Liver (tissue), 9 donors: ENCODE data around the gene CRISP3. TPM values are rescaled to one million over a fixed set of nuclear protein-coding genes. Genes with fewer than 3 reads are reported as not detected.

ENCODE experiments used
- DNase-seq: peaks from one replicate; pipeline ENCODE4 v3.0.0-alpha.2; 2017; ENCODE audit warnings: low spot score
- H3K27ac ChIP-seq, 2 donors: one replicate each; pipeline ENCODE4 v1.7.0; 2013; ENCODE audit warnings: inconsistent platforms in 2 of 2, low read length in 2 of 2, control low read depth in 1 of 2, low read depth in 1 of 2, mild to moderate bottlenecking in 1 of 2
- H3K27me3 ChIP-seq, 4 donors: one replicate each; pipeline versions ENCODE4 v1.6.1 to v1.7.0; 2013; ENCODE audit warnings: low read length in 3 of 4, inconsistent platforms in 1 of 4, mild to moderate bottlenecking in 1 of 4, moderate library complexity in 1 of 4; ENCODE audit not compliant: control insufficient read depth in 4 of 4, insufficient read depth in 4 of 4
- H3K36me3 ChIP-seq, 4 donors: one replicate each; pipeline versions ENCODE4 v1.6.1 to v1.7.0; 2013; ENCODE audit warnings: low read length in 3 of 4, mild to moderate bottlenecking in 3 of 4, low read depth in 1 of 4, moderate library complexity in 1 of 4; ENCODE audit not compliant: control insufficient read depth in 4 of 4, insufficient read depth in 3 of 4
- H3K4me1 ChIP-seq, 4 donors: one replicate each; pipeline versions ENCODE4 v1.6.1 to v1.7.0; 2013; ENCODE audit warnings: low read length in 3 of 4, mild to moderate bottlenecking in 3 of 4, moderate library complexity in 1 of 4; ENCODE audit not compliant: control insufficient read depth in 4 of 4, insufficient read depth in 4 of 4
- H3K4me3 ChIP-seq, 3 donors: one replicate each; pipeline versions ENCODE4 v1.6.1 to v1.7.0; 2013; ENCODE audit warnings: low read length in 3 of 3, control low read depth in 1 of 3, low read depth in 1 of 3, mild to moderate bottlenecking in 1 of 3
- H3K9ac ChIP-seq, 2 donors: one replicate each; pipeline ENCODE4 v1.7.0; 2013; ENCODE audit warnings: low read length in 2 of 2, mild to moderate bottlenecking in 2 of 2, moderate library complexity in 2 of 2, control low read depth in 1 of 2, low read depth in 1 of 2
- H3K9me3 ChIP-seq, 4 donors: one replicate each; pipeline versions ENCODE4 v1.6.1 to v1.7.0; 2013; ENCODE audit warnings: low read length in 3 of 4; ENCODE audit not compliant: control insufficient read depth in 4 of 4
- EGR1 ChIP-seq, 2 donors: IDR thresholded peaks; 2 replicates each; pipeline ENCODE4 v1.6.1; 2016 to 2018; ENCODE audit warnings: antibody characterized with exemption in 2 of 2, low read depth in 2 of 2
- FOXA1 ChIP-seq: IDR thresholded peaks from 2 replicates; pipeline ENCODE4 v1.6.1; 2016; ENCODE audit warnings: antibody characterized with exemption
- FOXA2 ChIP-seq: IDR thresholded peaks from 2 replicates; pipeline ENCODE4 v1.6.1; 2016; ENCODE audit warnings: antibody characterized with exemption
- GABPA ChIP-seq, 2 donors: IDR thresholded peaks in 1 of 2; conservative IDR thresholded peaks in 1 of 2; 2 replicates each; pipeline ENCODE4 v1.6.1; 2016; ENCODE audit warnings: antibody characterized with exemption in 2 of 2, mild to moderate bottlenecking in 1 of 2, moderate library complexity in 1 of 2
- HNF4A ChIP-seq, 2 donors: conservative IDR thresholded peaks; 2 replicates each; pipeline ENCODE4 v1.6.1; 2016; ENCODE audit warnings: antibody characterized with exemption in 2 of 2, mild to moderate bottlenecking in 2 of 2
- HNF4G ChIP-seq: IDR thresholded peaks from 2 replicates; pipeline ENCODE4 v1.6.1; 2016; ENCODE audit warnings: antibody characterized with exemption
- JUND ChIP-seq, 2 donors: IDR thresholded peaks; 2 replicates each; pipeline ENCODE4 v1.6.1; 2016; ENCODE audit warnings: antibody characterized with exemption in 2 of 2
- NR2F2 ChIP-seq: IDR thresholded peaks from 2 replicates; pipeline ENCODE4 v1.6.1; 2016; ENCODE audit warnings: antibody characterized with exemption
- RAD21 ChIP-seq, 2 donors: IDR thresholded peaks; 2 replicates each; pipeline ENCODE4 v1.6.1; 2016; ENCODE audit warnings: antibody characterized with exemption in 2 of 2, mild to moderate bottlenecking in 2 of 2
- RXRA ChIP-seq, 2 donors: IDR thresholded peaks; 2 replicates each; pipeline ENCODE4 v1.6.1; 2017 to 2018; ENCODE audit warnings: antibody characterized with exemption in 2 of 2, mild to moderate bottlenecking in 1 of 2
- SP1 ChIP-seq: IDR thresholded peaks from 2 replicates; pipeline ENCODE4 v1.6.1; 2018; ENCODE audit warnings: antibody characterized with exemption, mild to moderate bottlenecking
- TAF1 ChIP-seq: conservative IDR thresholded peaks from 2 replicates; pipeline ENCODE4 v1.6.1; 2016; ENCODE audit warnings: antibody characterized with exemption, mild to moderate bottlenecking
- YY1 ChIP-seq: IDR thresholded peaks from 2 replicates; pipeline ENCODE4 v1.6.1; 2016; ENCODE audit warnings: antibody characterized with exemption, mild to moderate bottlenecking
- WGBS: extraction: QIAGEN DNeasy Blood & Tissue Kit; methylation state at CpG from one replicate; pipeline ENCODE4 v1.1.7; 2013; 5-methylcytosine and 5-hydroxymethylcytosine counted together
- polyA plus RNA-seq, 2 donors: library from polyadenylated mRNA; stranded (reverse) in 1 of 2; unstranded in 1 of 2; fragments of 200-250 nt in 1 of 2; fragments of >200 nt in 1 of 2; fragmentation: Nextera tagmentation in 1 of 2; extraction: Ambion mirVana in 1 of 2; gene quantifications; one replicate each; pipeline versions ENCODE4 v1.2.1 to v1.2.3, GENCODE V29; 2013 to 2015
- total RNA-seq, 2 donors: library from RNA; depleted of rRNA; stranded (reverse); fragments of >200 nt; gene quantifications; one replicate each; pipeline ENCODE4 v1.2.3, GENCODE V29; 2014
- TF ChIP-seq, protein P1 (sequence below): IDR thresholded peaks from 2 replicates; pipeline ENCODE4 v1.6.1; 2016; ENCODE audit warnings: antibody characterized with exemption
- TF ChIP-seq, protein P2 (sequence below): IDR thresholded peaks from 2 replicates; pipeline ENCODE4 v1.6.1; 2016; ENCODE audit warnings: antibody characterized with exemption, mild to moderate bottlenecking
- TF ChIP-seq, protein P3 (sequence below): fragments of 150-350 bp; IDR thresholded peaks from 2 replicates; pipeline ENCODE4 v1.5.1; 2017; ENCODE audit warnings: improper control_type of control experiment, low read depth, low read length; ENCODE audit not compliant: missing input control
- TF ChIP-seq, protein P4 (sequence below): IDR thresholded peaks from 2 replicates; pipeline ENCODE4 v1.6.1; 2016; ENCODE audit warnings: antibody characterized with exemption
- TF ChIP-seq, protein P5 (sequence below): IDR thresholded peaks from 2 replicates; pipeline ENCODE4 v1.6.1; 2016; ENCODE audit warnings: antibody characterized with exemption
- donor health status: healthy.
- donor health status: healthy.
- donor health status: healthy.
- donor health status: healthy.
- donor health status: healthy.

CRISP3 gene
- total and polyA plus RNA-seq, 4 donors: 0.08 to 1.1 (median 0.33) TPM; not detected in 1

DNA sequence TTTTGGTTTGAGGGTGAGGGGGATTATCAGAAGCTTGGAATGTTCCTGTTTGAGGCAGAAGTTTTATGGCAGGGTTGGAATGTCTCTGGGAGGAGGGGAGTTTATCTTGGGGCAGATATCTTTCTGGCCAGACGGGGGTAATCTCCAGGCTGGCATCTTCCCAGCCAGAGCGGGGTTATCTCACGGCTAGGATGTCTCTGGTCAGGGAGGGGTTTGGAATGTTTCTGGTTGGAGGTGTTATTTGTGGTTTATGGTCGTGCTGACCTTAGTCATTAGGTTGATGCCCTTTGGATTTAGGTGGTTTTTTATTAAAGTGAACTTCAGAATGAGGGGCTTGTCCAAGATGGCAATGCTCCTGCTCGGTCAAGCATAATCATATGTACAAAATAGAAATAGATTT is 28.1 kb upstream of the CRISP3 start (continued):
- no peak for TF ChIP-seq HNF4A (conservative IDR thresholded peaks at IDR 0.05)

DNA sequence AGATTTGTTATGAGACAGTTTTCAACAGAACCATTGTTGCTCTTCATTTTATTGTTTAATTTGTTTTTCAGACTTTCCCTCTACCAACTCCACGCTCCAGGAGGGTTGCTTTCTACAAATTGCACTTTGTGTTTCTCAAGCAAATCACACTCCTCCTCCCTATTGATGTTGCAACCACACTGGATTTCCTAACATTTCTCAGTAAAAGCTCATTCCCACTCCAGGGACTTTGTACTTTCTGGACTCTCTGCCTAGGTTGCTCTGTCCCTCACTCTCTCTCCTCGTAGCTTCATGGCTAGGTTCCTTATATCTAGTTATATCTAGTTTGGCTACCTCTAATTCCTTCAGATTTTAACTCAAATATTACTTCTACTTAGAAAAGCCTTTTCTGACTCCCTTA is 22.6 kb upstream of the CRISP3 start:
- 28% methylated on average over 2 of the region's 2 CpGs for WGBS
- H3K36me3 ChIP-seq: no peaks in the 10 kb centered on the region
- no peak for DNase-seq
- peaks cover 0 to 21% (median 15%) of the 10 kb centered on the region in 4 donors for H3K4me1 ChIP-seq
- H3K27me3 ChIP-seq: no peaks in the 10 kb centered on the region
- TF ChIP-seq HNF4G: peak; percentile 97
- peak; percentile 73 to 88 for TF ChIP-seq JUND (IDR thresholded peaks at IDR 0.05)
- TF ChIP-seq FOXA1: no peak
- no peak for TF ChIP-seq TAF1
- peak; percentile 47 for TF ChIP-seq RAD21 (IDR thresholded peaks at IDR 0.05)
- TF ChIP-seq, protein P1, sequence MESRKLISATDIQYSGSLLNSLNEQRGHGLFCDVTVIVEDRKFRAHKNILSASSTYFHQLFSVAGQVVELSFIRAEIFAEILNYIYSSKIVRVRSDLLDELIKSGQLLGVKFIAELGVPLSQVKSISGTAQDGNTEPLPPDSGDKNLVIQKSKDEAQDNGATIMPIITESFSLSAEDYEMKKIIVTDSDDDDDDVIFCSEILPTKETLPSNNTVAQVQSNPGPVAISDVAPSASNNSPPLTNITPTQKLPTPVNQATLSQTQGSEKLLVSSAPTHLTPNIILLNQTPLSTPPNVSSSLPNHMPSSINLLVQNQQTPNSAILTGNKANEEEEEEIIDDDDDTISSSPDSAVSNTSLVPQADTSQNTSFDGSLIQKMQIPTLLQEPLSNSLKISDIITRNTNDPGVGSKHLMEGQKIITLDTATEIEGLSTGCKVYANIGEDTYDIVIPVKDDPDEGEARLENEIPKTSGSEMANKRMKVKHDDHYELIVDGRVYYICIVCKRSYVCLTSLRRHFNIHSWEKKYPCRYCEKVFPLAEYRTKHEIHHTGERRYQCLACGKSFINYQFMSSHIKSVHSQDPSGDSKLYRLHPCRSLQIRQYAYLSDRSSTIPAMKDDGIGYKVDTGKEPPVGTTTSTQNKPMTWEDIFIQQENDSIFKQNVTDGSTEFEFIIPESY: peak; percentile 64
- TF ChIP-seq YY1: peak; percentile 46
- TF ChIP-seq EGR1 (IDR thresholded peaks at IDR 0.05; ENCODE audit: low read depth in 2 of 2): no peak
- TF ChIP-seq RXRA (IDR thresholded peaks at IDR 0.05): peak; percentile 62 to 85
- TF ChIP-seq GABPA (IDR thresholded peaks at IDR 0.05 in 1 of 2, conservative IDR thresholded peaks at IDR 0.05 in 1 of 2): peak in 1 of 2 donors; percentile 28
- TF ChIP-seq SP1: peak; percentile 92
- TF ChIP-seq, protein P2, sequence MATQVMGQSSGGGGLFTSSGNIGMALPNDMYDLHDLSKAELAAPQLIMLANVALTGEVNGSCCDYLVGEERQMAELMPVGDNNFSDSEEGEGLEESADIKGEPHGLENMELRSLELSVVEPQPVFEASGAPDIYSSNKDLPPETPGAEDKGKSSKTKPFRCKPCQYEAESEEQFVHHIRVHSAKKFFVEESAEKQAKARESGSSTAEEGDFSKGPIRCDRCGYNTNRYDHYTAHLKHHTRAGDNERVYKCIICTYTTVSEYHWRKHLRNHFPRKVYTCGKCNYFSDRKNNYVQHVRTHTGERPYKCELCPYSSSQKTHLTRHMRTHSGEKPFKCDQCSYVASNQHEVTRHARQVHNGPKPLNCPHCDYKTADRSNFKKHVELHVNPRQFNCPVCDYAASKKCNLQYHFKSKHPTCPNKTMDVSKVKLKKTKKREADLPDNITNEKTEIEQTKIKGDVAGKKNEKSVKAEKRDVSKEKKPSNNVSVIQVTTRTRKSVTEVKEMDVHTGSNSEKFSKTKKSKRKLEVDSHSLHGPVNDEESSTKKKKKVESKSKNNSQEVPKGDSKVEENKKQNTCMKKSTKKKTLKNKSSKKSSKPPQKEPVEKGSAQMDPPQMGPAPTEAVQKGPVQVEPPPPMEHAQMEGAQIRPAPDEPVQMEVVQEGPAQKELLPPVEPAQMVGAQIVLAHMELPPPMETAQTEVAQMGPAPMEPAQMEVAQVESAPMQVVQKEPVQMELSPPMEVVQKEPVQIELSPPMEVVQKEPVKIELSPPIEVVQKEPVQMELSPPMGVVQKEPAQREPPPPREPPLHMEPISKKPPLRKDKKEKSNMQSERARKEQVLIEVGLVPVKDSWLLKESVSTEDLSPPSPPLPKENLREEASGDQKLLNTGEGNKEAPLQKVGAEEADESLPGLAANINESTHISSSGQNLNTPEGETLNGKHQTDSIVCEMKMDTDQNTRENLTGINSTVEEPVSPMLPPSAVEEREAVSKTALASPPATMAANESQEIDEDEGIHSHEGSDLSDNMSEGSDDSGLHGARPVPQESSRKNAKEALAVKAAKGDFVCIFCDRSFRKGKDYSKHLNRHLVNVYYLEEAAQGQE: peak; percentile 50
- TF ChIP-seq HNF4A (conservative IDR thresholded peaks at IDR 0.05): peak; percentile 98 to 99
- TF ChIP-seq, protein P3, sequence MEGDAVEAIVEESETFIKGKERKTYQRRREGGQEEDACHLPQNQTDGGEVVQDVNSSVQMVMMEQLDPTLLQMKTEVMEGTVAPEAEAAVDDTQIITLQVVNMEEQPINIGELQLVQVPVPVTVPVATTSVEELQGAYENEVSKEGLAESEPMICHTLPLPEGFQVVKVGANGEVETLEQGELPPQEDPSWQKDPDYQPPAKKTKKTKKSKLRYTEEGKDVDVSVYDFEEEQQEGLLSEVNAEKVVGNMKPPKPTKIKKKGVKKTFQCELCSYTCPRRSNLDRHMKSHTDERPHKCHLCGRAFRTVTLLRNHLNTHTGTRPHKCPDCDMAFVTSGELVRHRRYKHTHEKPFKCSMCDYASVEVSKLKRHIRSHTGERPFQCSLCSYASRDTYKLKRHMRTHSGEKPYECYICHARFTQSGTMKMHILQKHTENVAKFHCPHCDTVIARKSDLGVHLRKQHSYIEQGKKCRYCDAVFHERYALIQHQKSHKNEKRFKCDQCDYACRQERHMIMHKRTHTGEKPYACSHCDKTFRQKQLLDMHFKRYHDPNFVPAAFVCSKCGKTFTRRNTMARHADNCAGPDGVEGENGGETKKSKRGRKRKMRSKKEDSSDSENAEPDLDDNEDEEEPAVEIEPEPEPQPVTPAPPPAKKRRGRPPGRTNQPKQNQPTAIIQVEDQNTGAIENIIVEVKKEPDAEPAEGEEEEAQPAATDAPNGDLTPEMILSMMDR: no peak
- TF ChIP-seq, protein P4, sequence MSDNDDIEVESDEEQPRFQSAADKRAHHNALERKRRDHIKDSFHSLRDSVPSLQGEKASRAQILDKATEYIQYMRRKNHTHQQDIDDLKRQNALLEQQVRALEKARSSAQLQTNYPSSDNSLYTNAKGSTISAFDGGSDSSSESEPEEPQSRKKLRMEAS: peak; percentile 60
- TF ChIP-seq, protein P5, sequence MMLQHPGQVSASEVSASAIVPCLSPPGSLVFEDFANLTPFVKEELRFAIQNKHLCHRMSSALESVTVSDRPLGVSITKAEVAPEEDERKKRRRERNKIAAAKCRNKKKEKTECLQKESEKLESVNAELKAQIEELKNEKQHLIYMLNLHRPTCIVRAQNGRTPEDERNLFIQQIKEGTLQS: peak; percentile 43
- no peak for TF ChIP-seq NR2F2
- no peak for TF ChIP-seq FOXA2
- no peak overlapping the region for H3K9ac ChIP-seq
- H3K4me3 ChIP-seq: no peak overlapping the region
- no peaks in the 10 kb centered on the region for H3K9me3 ChIP-seq
- peak overlapping the region in 1 of 2 donors; percentile 31 for H3K27ac ChIP-seq
